GM21528 (cell line): ENCODE measurements around the gene SNX9.

ENCODE experiments used
- ATAC-seq: cut with Tn5 transposase; IDR thresholded peaks from one replicate; pipeline ENCODE4 v1.9.1; 2021; ENCODE audit warnings: mild to moderate bottlenecking, moderate library complexity; ENCODE audit not compliant: unreplicated experiment, low FRiP score

The SNX9 gene

DNA sequence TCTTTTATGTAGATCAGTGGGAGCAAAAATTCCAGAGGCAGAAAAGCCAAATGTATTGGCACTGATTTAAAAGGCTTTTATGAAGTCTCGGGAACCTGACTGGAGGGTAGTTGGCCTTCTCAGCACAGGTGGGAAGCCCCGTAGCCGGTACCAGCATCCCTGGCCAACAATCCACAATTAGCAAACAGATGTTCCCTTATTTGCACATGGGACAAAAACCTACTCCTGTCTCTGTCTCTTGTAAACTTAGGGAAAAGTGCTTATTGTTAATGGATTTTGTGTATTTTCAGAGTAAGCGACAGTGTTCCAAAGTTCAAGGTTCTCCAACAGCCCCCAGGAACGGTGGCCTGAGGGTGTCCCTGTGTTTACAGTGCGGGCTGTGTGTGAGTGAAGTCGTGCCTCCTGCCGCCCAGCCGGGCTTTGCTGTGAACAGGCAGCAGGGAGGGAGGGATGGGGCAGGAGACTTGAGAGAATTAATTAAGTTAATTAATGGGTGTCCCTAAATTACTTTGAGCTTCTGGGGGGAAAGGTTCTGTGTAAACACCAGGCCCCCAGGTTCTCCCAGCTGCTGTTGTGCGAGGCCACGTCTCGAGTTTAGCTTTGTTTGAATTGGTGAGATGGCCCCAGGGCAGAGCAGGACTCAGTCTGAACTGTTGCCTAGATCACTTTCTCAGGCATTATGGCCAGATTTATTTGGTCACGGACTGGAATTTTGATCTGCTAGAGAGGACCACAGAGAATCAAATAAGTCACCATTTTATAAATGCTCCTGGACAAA is 162.5 kb downstream of the SNX9 start:
- ATAC-seq = no peak

DNA sequence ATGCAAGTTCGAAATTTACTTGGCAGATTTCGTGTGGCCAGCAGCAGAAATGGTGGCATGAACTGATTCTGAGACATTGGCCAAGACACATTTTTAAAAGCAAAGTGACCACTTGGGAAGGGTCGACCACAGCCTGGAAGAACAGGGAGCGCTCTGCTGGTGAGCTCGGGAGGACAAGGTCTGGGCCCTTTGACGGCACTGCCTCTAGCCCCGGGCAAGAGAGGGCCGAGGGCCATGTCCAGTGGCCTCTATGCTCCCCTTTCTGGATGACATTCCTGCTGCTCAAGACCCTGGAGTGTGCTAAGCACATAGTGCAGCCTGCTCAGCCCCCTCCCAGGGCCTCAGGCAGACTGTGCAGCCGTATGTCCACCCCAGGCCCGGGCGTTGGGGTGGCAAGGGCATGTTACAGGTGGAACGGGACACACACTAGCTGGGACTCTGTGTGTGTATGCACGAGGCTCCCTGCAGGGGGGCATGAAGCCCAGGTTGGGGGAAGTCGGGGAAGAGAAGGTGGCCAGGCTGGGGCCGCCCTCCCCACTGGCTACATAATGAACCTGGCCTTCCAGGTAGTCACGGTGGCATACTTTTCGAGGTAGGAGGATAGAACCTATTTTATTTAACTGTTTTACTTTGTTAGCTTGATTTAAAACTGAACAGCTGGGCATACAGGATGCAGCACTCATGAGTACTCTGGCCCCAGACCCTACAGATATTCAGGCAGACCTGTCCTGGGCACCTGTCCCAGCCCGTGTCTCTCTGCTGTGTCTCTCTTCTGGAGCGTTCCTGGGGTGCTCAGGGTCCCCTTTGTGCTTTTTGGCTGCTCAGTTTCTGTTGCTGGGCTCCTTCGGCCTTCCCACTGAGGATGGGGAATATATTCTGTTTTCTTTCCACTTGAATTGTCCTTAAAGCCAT is 165.0 kb downstream of the SNX9 start:
- ATAC-seq = no peak

GRCh38 chr6:157988700-157989063 is 165.6 kb downstream of the SNX9 start:
- ATAC-seq = no peak

- ATAC-seq = no peak
Measured at GRCh38 chr6:157989541-157990289, 166.7 kb downstream of the SNX9 start.

- ATAC-seq = no peak
Measured at GRCh38 chr6:157990321-157991066, 167.4 kb downstream of the SNX9 start.

- no peak for ATAC-seq
Measured at GRCh38 chr6:157991067-157991432, 168.0 kb downstream of the SNX9 start.

GRCh38 chr6:157993076-157993475 is 170.0 kb downstream of the SNX9 start:
- ATAC-seq = no peak

DNA sequence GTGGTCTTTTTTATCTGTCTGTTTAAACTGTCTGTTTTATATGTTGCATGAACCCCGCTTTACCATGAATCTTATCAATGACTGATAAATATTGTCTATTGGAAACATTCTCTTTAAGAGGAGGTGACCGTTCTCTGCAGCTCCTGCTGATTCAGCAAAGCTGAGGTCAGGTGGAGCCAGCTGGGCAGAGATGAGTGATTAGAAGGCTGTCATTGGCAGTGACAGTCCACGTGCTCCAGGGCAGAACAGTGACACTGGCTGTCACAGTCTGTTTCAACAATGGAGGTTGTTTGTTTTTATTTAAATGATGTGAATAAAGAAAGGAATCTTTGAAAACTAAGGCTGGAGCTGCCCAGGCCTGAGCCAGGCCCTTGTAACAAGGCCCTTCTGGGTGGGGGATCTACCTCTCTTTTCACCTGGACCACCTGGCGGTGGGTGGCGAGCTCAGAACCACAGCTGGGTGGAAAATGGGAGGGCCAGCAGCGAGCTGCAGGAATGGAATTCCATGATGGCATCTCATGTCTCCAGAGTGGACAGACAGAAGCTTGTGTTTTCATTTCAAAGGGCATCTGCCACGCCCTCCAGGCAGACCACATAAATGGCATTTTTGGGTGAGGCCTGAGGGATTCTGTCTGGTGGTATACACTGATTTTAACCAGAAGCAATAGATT is 171.2 kb downstream of the SNX9 start:
- no peak for ATAC-seq
